NCI-H526 (cell line): ENCODE results near the gene BUD31.
"Not testable (repeated sequence)": the region's sequence is repeated elsewhere in the genome, so short reads cannot be mapped to it uniquely, and the experiment has no call there.

Experiments used
- DNase-seq, 2 experiments: peaks; one replicate each; lab custom pipeline; 2025; lab: John Stamatoyannopoulos, UW

The BUD31 gene

GRCh38 chr7:99408379-99409191 lies at the start of gene BUD31, which contains the start of gene PDAP1:
Gene BUD31 (plus strand): TSS chr7:99408969. CDS start chr7:99411093, 2,124 bp downstream.
Gene PDAP1 (minus strand): TSS chr7:99408597. CDS start chr7:99408548, 49 bp downstream.
- DNase-seq: peak; percentile 96 to 97

DNA sequence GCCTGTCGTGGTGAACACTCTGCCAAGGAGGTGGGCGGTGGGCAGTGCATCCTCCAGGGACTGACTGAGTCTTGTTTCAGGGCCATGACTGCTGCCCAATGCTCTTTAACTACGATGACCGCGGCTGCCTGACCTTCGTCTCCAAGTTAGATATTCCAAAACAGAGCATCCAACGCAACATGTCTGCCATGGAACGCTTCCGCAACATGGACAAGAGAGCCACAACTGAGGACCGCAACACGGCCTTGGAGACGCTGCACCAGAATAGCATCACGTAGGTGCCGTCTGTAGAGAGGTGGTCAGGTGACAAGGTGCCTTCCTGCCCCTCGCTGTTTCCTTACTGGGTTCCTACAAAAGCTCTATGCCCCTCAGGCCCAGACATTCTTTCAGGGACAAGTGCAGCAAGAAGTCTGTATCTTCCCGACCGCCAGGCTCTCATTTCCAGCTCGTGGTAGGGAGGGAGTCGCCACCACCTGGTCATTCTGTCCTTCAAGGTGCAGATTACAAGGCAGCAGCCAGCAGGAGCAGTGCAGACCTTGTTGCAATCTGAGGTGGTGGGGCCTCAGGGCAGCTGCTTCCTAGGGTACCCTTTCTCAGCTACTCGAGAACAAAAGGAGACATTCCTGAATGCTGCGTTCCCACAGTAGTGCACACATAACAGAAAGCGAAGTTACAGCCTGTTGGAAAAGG lies 49.2 kb upstream of the BUD31 start:
- no peak for DNase-seq

GRCh38 chr7:99362801-99363200 lies 46.0 kb upstream of the BUD31 start:
- DNase-seq: no peak

- no peak for DNase-seq
Observed at GRCh38 chr7:99363286-99363685, 45.5 kb upstream of the BUD31 start.

GRCh38 chr7:99365318-99366141 lies 43.2 kb upstream of the BUD31 start:
- DNase-seq: peak in 1 of 2 experiments; percentile 55

GRCh38 chr7:99366646-99367045 lies 42.1 kb upstream of the BUD31 start:
- no peak for DNase-seq

DNA sequence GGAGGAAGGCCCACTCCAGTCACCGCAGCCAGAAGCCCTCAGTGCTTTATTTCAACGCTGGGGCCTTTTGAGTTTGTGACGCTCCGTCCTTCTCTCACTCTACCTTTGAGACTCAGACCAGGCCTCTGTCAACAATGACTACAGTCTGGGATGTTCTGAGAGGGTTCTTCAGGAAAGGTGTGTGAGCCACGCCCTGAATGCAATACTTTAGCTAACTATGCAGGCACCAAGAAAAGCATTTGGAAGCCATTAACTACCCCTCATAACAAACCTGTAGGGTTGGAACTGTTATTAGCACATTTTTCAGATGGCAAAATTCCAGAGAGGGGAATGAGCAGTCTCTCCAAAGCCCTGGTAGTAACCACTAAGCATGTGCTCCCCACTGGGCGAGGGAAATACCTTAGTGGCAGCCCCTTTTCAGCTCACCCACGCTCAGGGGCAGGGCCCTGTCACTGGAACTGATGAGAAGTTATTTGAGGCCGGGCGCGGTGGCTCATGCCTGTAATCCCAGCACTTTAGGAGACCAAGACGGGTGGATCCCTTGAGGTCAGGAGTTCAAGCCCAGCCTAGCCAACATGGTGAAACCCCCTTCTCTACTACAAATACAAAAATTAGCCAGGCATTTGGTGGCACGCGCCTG lies 39.9 kb upstream of the BUD31 start:
- no peak for DNase-seq

DNA sequence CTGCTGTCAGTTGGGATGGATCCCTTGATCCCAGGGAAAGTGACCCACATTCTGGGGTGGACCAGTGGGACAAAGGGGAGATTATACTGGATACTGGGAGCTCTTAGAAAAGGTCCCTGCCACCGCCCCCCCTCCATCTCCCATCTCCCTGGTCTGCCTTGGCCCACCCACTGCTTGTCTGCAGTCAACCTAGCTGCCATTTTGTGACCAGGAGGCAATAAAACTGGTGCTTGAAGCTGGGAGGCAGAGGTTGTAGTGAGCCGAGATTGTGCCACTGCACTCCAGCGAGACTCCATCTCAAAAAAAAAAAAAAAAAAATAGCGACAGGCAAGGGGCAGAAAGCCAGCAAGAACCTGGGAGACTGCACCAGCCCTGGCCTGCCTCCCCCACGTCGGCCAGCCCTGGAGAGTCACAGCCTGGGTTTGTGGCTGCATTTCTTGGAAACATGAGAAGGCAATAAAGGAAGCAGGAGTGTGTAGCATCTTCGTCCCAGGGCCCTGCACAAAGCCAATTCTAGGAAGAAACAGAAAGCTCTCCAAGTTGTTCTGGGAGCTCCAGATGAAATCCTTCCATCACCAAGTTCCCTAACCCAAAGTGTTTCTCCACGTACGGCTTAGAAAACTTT lies 38.9 kb upstream of the BUD31 start:
- DNase-seq: no peak

DNA sequence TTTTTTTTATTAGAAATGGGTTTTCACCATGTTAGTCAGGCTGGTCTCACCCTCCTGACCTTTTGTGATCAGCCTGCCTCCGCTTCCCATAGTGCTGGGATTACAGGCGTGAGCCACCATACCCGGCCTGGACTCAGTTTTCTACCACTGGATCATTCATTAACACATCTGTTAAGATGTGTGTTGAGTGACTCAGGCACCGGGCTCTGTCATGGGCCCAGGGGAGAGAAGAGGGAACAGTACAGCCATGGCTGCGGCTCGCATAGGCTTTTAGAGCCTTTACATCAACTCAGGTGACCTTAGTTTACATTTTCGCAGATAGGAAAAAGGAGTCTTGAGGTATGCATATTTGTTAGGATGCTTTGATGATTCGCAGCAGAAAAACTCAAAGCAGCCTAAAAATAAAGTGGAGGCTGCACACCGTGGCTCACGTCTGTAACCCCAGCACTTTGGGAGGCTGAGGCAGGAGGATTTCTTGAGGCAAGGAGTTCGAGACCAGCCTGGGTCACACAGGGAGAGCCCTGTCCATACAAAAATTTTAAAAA lies 37.3 kb upstream of the BUD31 start:
- no peak for DNase-seq

GRCh38 chr7:99372275-99373090 lies 36.3 kb upstream of the BUD31 start:
- no peak for DNase-seq

- DNase-seq: no peak
Observed at GRCh38 chr7:99373091-99374066, 35.4 kb upstream of the BUD31 start.

GRCh38 chr7:99374111-99375064 lies 34.4 kb upstream of the BUD31 start, which contains the start of gene ARPC1B:
Gene ARPC1B (plus strand): TSS chr7:99374730. CDS start chr7:99385715, 10,985 bp downstream.
- peak in 1 of 2 experiments; percentile 89 for DNase-seq

GRCh38 chr7:99375070-99375807 lies 33.5 kb upstream of the BUD31 start:
- peak in 1 of 2 experiments; percentile 77 for DNase-seq

GRCh38 chr7:99379043-99379577 lies 29.7 kb upstream of the BUD31 start:
- DNase-seq: no peak

DNA sequence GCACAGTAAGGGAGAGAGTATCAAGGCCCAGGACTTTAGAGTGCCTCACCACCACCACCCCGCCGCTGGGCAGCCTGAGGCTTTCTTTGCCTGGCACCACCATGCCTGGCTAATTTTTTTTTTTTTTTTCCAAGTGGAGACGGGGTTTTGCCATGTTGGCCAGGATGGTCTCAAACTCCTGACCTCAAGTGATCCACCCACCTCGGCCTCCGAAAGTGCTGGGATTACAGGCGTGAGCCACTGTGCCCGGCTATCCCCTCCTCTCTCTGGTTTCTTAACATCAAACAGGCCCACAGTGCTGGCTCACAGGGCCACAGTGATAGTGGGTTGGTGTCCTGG lies 29.1 kb upstream of the BUD31 start:
- not testable (repeated sequence) for DNase-seq

- DNase-seq: no peak
Observed at GRCh38 chr7:99380032-99380822, 28.5 kb upstream of the BUD31 start.
